T-cell (primary cell): Measurements from ENCODE around the gene ARMH2. TPM values are rescaled to one million over a fixed set of nuclear protein-coding genes. Genes with fewer than 3 reads are reported as not detected.
"Not testable (repeated sequence)": the region's sequence is repeated elsewhere in the genome, so short reads cannot be mapped to it uniquely, and the experiment has no call there.

Experiments used
- ATAC-seq, 4 experiments: fragments of 200-7000 bp in 3 of 4; fragments of 150-1000 bp in 1 of 4; cut with Tn5 transposase; replicated peaks in 1 of 4; 1 replicate in 3 of 4; 2 replicates in 1 of 4; pipeline ENCODE4 v1.10.0; 2021; ENCODE audit warnings: moderate library complexity in 3 of 4, mild to moderate bottlenecking in 2 of 4, moderate number of reproducible peaks in 1 of 4
- CTCF ChIA-PET, 2 donors: fragments of 300-600 bp; sonication (Branson Sonifier 250); formaldehyde crosslinking; loops; one replicate each; lab custom pipeline; 2022; ENCODE audit warnings: antibody characterized with exemption in 2 of 2; lab: Charles Lee
- POLR2A ChIA-PET, 2 donors: fragments of 300-600 bp; sonication (Branson Sonifier 250); formaldehyde crosslinking; loops; one replicate each; lab custom pipeline; 2022; ENCODE audit warnings: antibody characterized with exemption in 2 of 2; lab: Charles Lee
- DNase-seq, 35 experiments: peaks; one replicate each; pipeline versions ENCODE4 v3.0.0 to v3.0.0-alpha.2; 2013 to 2023
- H3K27ac ChIP-seq: one replicate; pipeline ENCODE4 v1.5.1; 2013; ENCODE audit warnings: low read length
- H3K27me3 ChIP-seq, 2 experiments: replicated peaks in 1 of 2; 1 replicate in 1 of 2; 2 replicates in 1 of 2; pipeline versions ENCODE4 v1.6.1 to v1.7.0; 2013; ENCODE audit warnings: low read length in 1 of 2, mixed read lengths in 1 of 2; ENCODE audit not compliant: control insufficient read depth in 2 of 2, insufficient read depth in 2 of 2; ENCODE audit errors: extremely low read depth in 1 of 2
- H3K36me3 ChIP-seq, 2 donors: 1 replicate in 1 of 2; 2 replicates in 1 of 2; pipeline versions ENCODE4 v1.6.1 to v1.7.0; 2013; ENCODE audit warnings: low read length in 1 of 2; ENCODE audit not compliant: control insufficient read depth in 2 of 2, insufficient read depth in 1 of 2; ENCODE audit errors: extremely low read depth in 1 of 2
- H3K4me1 ChIP-seq, 2 experiments: 1 replicate in 1 of 2; 2 replicates in 1 of 2; pipeline versions ENCODE4 v1.6.1 to v1.7.0; 2013; ENCODE audit warnings: low read length in 2 of 2, mixed read lengths in 1 of 2; ENCODE audit not compliant: insufficient read depth in 2 of 2, control insufficient read depth in 1 of 2; ENCODE audit errors: extremely low read depth in 1 of 2
- H3K4me3 ChIP-seq, 2 donors: 1 replicate in 1 of 2; 2 replicates in 1 of 2; pipeline versions ENCODE4 v1.5.1 to v1.7.0; 2013; ENCODE audit warnings: mild to moderate bottlenecking in 2 of 2, low read length in 1 of 2, moderate library complexity in 1 of 2; ENCODE audit not compliant: control insufficient read depth in 1 of 2; ENCODE audit errors: extremely low read depth in 1 of 2
- H3K9me3 ChIP-seq: 2 replicates; pipeline ENCODE4 v1.7.0; 2013
- H3K27ac Mint-ChIP-seq, 2 donors: one replicate each; pipeline ENCODE4 v1.8.0; 2020 to 2021; ENCODE audit warnings: mild to moderate bottlenecking in 2 of 2, mixed read lengths in 2 of 2
- H3K27me3 Mint-ChIP-seq, 2 donors: one replicate each; pipeline ENCODE4 v1.8.0; 2021 to 2022; ENCODE audit warnings: mixed read lengths in 2 of 2
- H3K36me3 Mint-ChIP-seq: one replicate; pipeline ENCODE4 v1.8.0; 2021; ENCODE audit warnings: mixed read lengths
- H3K4me1 Mint-ChIP-seq, 3 donors: one replicate each; pipeline ENCODE4 v1.8.0; 2020 to 2022; ENCODE audit warnings: mixed read lengths in 3 of 3, mild to moderate bottlenecking in 1 of 3
- H3K4me3 Mint-ChIP-seq, 3 donors: one replicate each; pipeline ENCODE4 v1.8.0; 2020 to 2022; ENCODE audit warnings: mild to moderate bottlenecking in 3 of 3, mixed read lengths in 3 of 3, moderate library complexity in 3 of 3
- H3K9me3 Mint-ChIP-seq, 3 donors: one replicate each; pipeline ENCODE4 v1.8.0; 2020 to 2022; ENCODE audit warnings: mixed read lengths in 3 of 3
- WGBS: methylation state at CpG from one replicate; pipeline ENCODE4 v1.1.5; 2013; ENCODE audit warnings: missing lambda C conversion rate; ENCODE audit not compliant: insufficient coverage; 5-methylcytosine and 5-hydroxymethylcytosine counted together
- total RNA-seq, 35 experiments: library from RNA in 6 of 35; stranded (reverse) in 6 of 35; fragments of 120-200 nt in 1 of 35; gene quantifications; one replicate each; pipeline versions ENCODE4 v1.2.1 to v1.2.4 and lab custom pipeline; 2013 to 2026

The ARMH2 gene
- total RNA-seq, 5 donors from 2014 or later (not counting 1 experiment from before 2014, with no cell fraction given) = 2.2 to 4.6 (median 3.7) TPM

DNA sequence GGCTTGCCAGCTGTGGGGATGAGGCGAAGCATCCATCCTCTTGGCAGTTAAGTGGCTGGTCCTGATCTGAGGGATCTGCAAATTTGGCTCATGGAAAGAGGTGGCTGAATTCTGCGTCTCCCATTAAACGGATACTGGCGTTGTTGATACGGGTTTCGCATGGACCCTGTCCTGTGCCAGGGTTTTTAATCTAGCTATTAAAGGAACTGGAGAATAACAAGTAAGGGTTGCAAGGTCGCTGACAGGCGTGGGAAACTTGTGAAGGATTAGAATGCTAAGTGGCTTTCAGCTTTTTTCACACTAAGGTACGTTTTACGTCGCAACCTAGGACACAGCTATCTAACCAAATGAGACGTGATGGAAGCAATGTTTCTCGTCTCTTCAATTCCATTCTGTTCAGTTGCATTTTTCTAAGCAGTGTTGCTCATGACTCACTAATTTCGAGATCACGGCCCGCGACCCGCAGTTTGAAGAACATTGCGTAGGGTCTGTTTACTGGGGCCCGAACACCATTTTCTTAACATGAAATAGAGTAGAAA is 23.1 kb downstream of the ARMH2 start:
- WGBS = 13% methylated on average over 20 of the region's 20 CpGs
- no peaks in the 10 kb centered on the region for H3K27me3 Mint-ChIP-seq
- H3K27ac Mint-ChIP-seq = peak overlapping the region; percentile 69 to 96
- peaks cover 4% of the 10 kb centered on the region for H3K36me3 Mint-ChIP-seq
- DNase-seq (peak in 13 of 35 experiments; percentile 2 to 51 (median 8)), ATAC-seq (peak in 2 of 4 experiments; percentile 3 to 4)
- H3K9me3 ChIP-seq = no peaks in the 10 kb centered on the region
- no peaks in the 10 kb centered on the region for H3K9me3 Mint-ChIP-seq
- H3K36me3 ChIP-seq = no peaks in the 10 kb centered on the region
- H3K27ac ChIP-seq = peak overlapping the region; percentile 31
- CTCF ChIA-PET = interaction anchor here in 1 of 2 donors (1.3 kb wide), 1 partner anchor 158 kb away, joined by 4 read pairs; no protein-coding TSS in a partner anchor
- peaks cover 11 to 15% of the 10 kb centered on the region in 2 experiments for H3K4me1 ChIP-seq
- H3K4me1 Mint-ChIP-seq = peaks cover 26 to 34% (median 30%) of the 10 kb centered on the region in 3 donors
- H3K27me3 ChIP-seq = no peaks in the 10 kb centered on the region
- H3K4me3 ChIP-seq = peak overlapping the region; percentile 92 to 98
- POLR2A ChIA-PET = interaction anchor here in 1 of 2 donors (0.5 to 1.0 kb wide), 3 partner anchors 54 to 185 kb away, joined by 3 to 5 read pairs (median 4); no protein-coding TSS in a partner anchor
- peak overlapping the region; percentile 97 to 98 (median 98) for H3K4me3 Mint-ChIP-seq

DNA sequence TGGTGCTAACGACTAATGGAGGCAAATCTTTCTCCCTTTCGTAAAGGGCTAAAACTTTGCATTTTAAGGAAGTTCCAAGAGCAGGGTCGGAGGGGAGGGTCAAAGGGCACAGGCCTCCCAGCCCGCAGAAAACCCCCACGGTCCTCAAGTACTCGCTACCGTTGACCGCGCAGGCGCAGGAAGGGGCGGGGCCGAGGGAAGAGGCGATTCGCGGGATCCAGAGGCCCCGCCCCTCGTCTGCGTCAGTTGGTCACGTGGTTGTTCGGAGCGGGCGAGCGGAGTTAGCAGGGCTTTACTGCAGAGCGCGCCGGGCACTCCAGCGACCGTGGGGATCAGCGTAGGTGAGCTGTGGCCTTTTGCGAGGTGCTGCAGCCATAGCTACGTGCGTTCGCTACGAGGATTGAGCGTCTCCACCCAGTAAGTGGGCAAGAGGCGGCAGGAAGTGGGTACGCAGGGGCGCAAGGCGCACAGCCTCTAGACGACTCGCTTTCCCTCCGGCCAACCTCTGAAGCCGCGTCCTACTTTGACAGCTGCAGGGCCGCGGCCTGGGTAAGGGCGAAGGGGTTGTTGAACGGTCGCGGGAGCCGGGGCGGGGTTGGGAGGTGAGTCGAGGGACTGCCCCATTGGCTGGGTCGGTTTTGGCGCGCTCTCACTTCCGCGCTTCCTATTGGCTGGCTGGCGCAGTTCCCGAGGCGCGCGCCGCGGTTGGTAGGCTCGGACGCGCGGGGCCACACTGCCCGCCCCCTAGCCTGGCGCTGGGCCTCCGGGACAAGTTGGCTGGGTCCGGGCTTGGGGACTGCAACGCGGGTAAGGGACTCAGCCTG is 23.8 kb downstream of the ARMH2 start, which contains the start of gene GMNN:
Gene GMNN, plus strand, starts transcription at position 242 of the 824 bp plus-strand sequence. CDS start 2,310 bp downstream, outside the sequence.
- peak within 1 kb of the TSS; percentile 92 for H3K27ac ChIP-seq
- peak within 1 kb of the TSS; percentile 92 to 98 for H3K4me3 ChIP-seq
- ATAC-seq (peak; percentile 92 to 96 (median 94)), DNase-seq (peak; percentile 91 to 99 (median 97))
- Mint-ChIP-seq H3K36me3 (peaks cover 4% of the 10 kb centered on the region), H3K4me1 (peaks cover 24 to 31% (median 30%) of the 10 kb centered on the region in 3 donors), H3K9me3 (no peaks in the 10 kb centered on the region), H3K27me3 (no peaks in the 10 kb centered on the region), H3K4me3 (peak within 1 kb of the TSS; percentile 97 to 98 (median 98)), H3K27ac (peak within 1 kb of the TSS; percentile 94 to 96)
- no peaks in the 10 kb centered on the region for H3K9me3 ChIP-seq
- WGBS = under 1% methylated on average over 73 of the region's 75 CpGs
- no peaks in the 10 kb centered on the region for H3K27me3 ChIP-seq
- ChIA-PET CTCF (interaction anchor here (0.5 to 1.3 kb wide), 2 partner anchors 137 to 159 kb away, joined by 4 read pairs; no protein-coding TSS in a partner anchor), POLR2A (interaction anchor here in 1 of 2 donors (0.5 to 1.0 kb wide), 3 partner anchors 56 to 287 kb away, joined by 3 to 5 read pairs (median 4); no protein-coding TSS in a partner anchor)
- peaks cover 11 to 15% of the 10 kb centered on the region in 2 experiments for H3K4me1 ChIP-seq
- no peaks in the 10 kb centered on the region for H3K36me3 ChIP-seq

DNA sequence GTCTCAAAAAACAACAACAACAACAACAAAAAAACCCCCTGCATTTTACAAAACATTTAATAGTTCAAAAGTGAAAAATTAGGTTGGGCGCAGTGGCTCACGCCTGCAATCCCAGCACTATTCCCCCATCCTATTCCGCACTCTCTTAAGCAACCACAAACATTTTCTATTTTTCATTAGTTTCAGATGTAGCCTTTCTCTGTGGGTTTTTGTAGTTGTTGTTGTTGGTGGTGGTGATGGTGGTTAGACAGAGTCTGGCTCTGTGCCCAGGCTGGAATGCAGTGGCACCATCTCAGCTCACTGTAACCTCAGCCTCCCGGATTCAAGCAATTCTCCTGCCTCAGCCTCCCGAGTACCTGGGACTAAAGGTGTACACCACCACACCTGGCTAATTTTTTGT is 30.4 kb downstream of the ARMH2 start:
- no peak overlapping the region for H3K4me3 Mint-ChIP-seq
- H3K27me3 ChIP-seq = no peaks in the 10 kb centered on the region
- H3K27me3 Mint-ChIP-seq = no peaks in the 10 kb centered on the region
- no peaks in the 10 kb centered on the region for H3K4me1 ChIP-seq
- H3K36me3 ChIP-seq = no peaks in the 10 kb centered on the region
- ATAC-seq (no peak), DNase-seq (no peak)
- no peak overlapping the region for H3K27ac Mint-ChIP-seq
- peaks cover 0 to 5% (median 0%) of the 10 kb centered on the region in 3 donors for H3K4me1 Mint-ChIP-seq
- CTCF ChIA-PET = interaction anchor here in 1 of 2 donors (0.6 to 0.7 kb wide), 2 partner anchors 71 to 425 kb away, joined by 3 to 6 read pairs; no protein-coding TSS in a partner anchor
- POLR2A ChIA-PET = no interaction called here
- H3K9me3 Mint-ChIP-seq = no peaks in the 10 kb centered on the region
- no CpG with 5 or more reads among the region's 5 CpGs for WGBS
- no peak overlapping the region for H3K27ac ChIP-seq
- H3K36me3 Mint-ChIP-seq = no peaks in the 10 kb centered on the region
- H3K9me3 ChIP-seq = no peaks in the 10 kb centered on the region
- no peak overlapping the region for H3K4me3 ChIP-seq

DNA sequence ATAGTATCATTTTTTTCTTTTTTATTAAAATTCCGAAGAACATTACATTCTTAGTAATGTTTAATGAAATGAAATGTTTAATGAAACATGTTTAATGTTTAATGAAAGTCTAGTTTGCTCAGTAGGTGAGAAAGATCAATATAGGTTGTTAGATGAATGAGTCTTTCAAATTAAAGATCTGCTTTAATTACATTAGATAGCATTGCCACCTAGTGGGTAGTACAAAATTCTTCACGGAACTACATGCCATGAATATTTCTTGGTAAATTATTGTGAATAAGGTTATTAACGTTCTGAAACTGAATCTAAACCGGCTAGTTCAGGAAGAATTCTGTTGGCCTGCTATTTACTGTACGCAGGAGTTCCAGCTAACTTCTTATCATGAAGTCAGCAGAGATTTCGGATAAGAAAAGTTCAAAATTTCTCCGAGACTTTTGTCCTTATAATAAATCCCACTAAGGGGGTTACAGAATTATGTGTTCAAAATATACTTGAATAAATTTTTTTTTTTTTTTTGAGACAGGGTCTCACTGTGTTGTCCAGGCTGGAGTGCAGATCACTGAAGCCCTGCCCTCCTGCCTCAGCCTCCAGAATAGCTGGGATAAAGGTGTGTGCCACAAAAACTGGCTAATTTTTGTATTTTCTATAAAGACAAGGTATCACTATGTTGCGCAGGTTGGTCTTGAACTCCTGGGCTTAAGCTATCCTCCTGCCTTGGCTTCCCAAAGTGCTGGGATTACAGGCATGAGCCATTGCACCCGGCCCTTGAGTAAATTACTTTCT is 31.8 kb downstream of the ARMH2 start:
- POLR2A ChIA-PET = interaction anchor here (0.7 to 1.2 kb wide), 3 partner anchors 45 to 289 kb away, joined by 4 to 5 read pairs (median 4); no protein-coding TSS in a partner anchor
- Histone ChIP-seq H3K36me3 (no peaks in the 10 kb centered on the region), H3K27ac (no peak overlapping the region), H3K27me3 (no peaks in the 10 kb centered on the region), H3K4me1 (no peaks in the 10 kb centered on the region), H3K9me3 (no peaks in the 10 kb centered on the region), H3K4me3 (no peak overlapping the region)
- Mint-ChIP-seq H3K36me3 (no peaks in the 10 kb centered on the region), H3K27me3 (no peaks in the 10 kb centered on the region), H3K4me3 (no peak overlapping the region), H3K9me3 (no peaks in the 10 kb centered on the region), H3K4me1 (peaks cover 0 to 8% (median 0%) of the 10 kb centered on the region in 3 donors), H3K27ac (no peak overlapping the region)
- peak in 3 of 4 experiments; percentile 47 to 67 (median 52) for ATAC-seq
- DNase-seq = peak in 1 of 35 experiments; percentile 57
- CTCF ChIA-PET = interaction anchor here in 1 of 2 donors (0.6 to 0.7 kb wide), 3 partner anchors 186 to 244 kb away, joined by 3 to 5 read pairs (median 3); no protein-coding TSS in a partner anchor
- WGBS = 10% methylated on average over 2 of the region's 9 CpGs

DNA sequence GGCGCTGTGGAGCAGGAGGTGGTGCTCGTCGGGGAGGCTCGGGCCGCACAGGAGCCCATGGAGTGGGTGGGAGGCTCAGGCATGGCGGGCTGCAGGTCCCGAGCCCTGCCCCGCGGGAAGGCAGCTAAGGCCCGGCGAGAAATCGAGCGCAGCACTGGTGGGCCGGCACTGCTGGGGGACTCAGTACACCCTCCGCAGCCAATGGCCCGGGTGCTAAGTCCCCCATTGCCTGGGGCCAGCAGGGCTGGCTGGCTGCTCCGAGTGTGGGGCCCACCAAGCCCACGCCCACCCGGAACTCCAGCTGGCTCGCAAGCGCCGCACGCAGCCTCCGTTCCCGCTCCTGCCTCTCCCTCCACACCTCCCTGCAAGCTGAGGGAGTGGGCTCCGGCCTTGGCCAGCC is 32.7 kb downstream of the ARMH2 start:
- ATAC-seq, H3K4me3 Mint-ChIP-seq, H3K9me3 ChIP-seq, H3K27ac ChIP-seq, CTCF ChIA-PET, H3K27me3 ChIP-seq, H3K36me3 ChIP-seq, H3K9me3 Mint-ChIP-seq, H3K27me3 Mint-ChIP-seq, H3K36me3 Mint-ChIP-seq, POLR2A ChIA-PET, H3K27ac Mint-ChIP-seq, DNase-seq, H3K4me3 ChIP-seq, H3K4me1 ChIP-seq: not testable (repeated sequence)
- H3K4me1 Mint-ChIP-seq = peaks cover 0 to 13% (median 0%) of the 10 kb centered on the region in 3 donors
- 89% methylated on average over 5 of the region's 26 CpGs for WGBS
